Measurements from ENCODE around the gene WDR5B. TPM values are rescaled to one million over a fixed set of nuclear protein-coding genes. Genes with fewer than 3 reads are reported as not detected.

WDR5B gene
- total RNA-seq, 1 donor from 2014 or later, result 9.4 TPM

GRCh38 chr3:122410111-122410510, 5.8 kb downstream of the WDR5B start:
- DNase-seq (ENCODE audit: low spot score in 2 of 2) (no peak), FAIRE-seq (no peak)

GRCh38 chr3:122409446-122409845, 6.4 kb downstream of the WDR5B start:
- no peak for FAIRE-seq
- no peak for DNase-seq (ENCODE audit: low spot score in 2 of 2)

GRCh38 chr3:122407946-122408345, 7.9 kb downstream of the WDR5B start:
- DNase-seq (ENCODE audit: low spot score in 2 of 2) (no peak), FAIRE-seq (no peak)

GRCh38 chr3:122406198-122406597, 9.7 kb downstream of the WDR5B start:
- FAIRE-seq (no peak), DNase-seq (ENCODE audit: low spot score in 2 of 2) (no peak)

GRCh38 chr3:122405015-122405414, 10.8 kb downstream of the WDR5B start:
- no peak for DNase-seq (ENCODE audit: low spot score in 2 of 2)
- FAIRE-seq, result no peak

- no peak for DNase-seq (ENCODE audit: low spot score in 2 of 2)
- FAIRE-seq, result no peak
Observed at GRCh38 chr3:122403489-122403888, 12.4 kb downstream of the WDR5B start.

- DNase-seq (ENCODE audit: low spot score in 2 of 2) (no peak), FAIRE-seq (no peak)
Observed at GRCh38 chr3:122398920-122399319, 16.9 kb downstream of the WDR5B start.

GRCh38 chr3:122397201-122397600, 18.7 kb downstream of the WDR5B start:
- DNase-seq (ENCODE audit: low spot score in 2 of 2) (no peak), FAIRE-seq (no peak)

GRCh38 chr3:122396511-122396910, 19.4 kb downstream of the WDR5B start:
- DNase-seq (ENCODE audit: low spot score in 2 of 2) (no peak), FAIRE-seq (no peak)

- FAIRE-seq (no peak), DNase-seq (ENCODE audit: low spot score in 2 of 2) (no peak)
Observed at GRCh38 chr3:122395582-122395981, 20.3 kb downstream of the WDR5B start.

GRCh38 chr3:122394173-122394572, 21.7 kb downstream of the WDR5B start:
- FAIRE-seq, result no peak
- DNase-seq (ENCODE audit: low spot score in 2 of 2), result no peak

GRCh38 chr3:122392868-122393844, 22.7 kb downstream of the WDR5B start:
- FAIRE-seq (peak; percentile 3), DNase-seq (ENCODE audit: low spot score in 2 of 2) (peak in 1 of 2 donors; percentile 25)

- DNase-seq (ENCODE audit: low spot score in 2 of 2) (no peak), FAIRE-seq (no peak)
Observed at GRCh38 chr3:122391681-122392446, 24.0 kb downstream of the WDR5B start.

GRCh38 chr3:122390665-122391064, 25.2 kb downstream of the WDR5B start:
- DNase-seq (ENCODE audit: low spot score in 2 of 2) (no peak), FAIRE-seq (no peak)

GRCh38 chr3:122389892-122390291, 26.0 kb downstream of the WDR5B start:
- no peak for FAIRE-seq

GRCh38 chr3:122389197-122389596, 26.7 kb downstream of the WDR5B start:
- DNase-seq (ENCODE audit: low spot score in 2 of 2) (no peak), FAIRE-seq (no peak)

More at GRCh38 chr3:122389892-122390291, 26.0 kb downstream of the WDR5B start:
- no peak for DNase-seq (ENCODE audit: low spot score in 2 of 2)

GRCh38 chr3:122387709-122388108, 28.2 kb downstream of the WDR5B start:
- DNase-seq (ENCODE audit: low spot score in 2 of 2) (no peak), FAIRE-seq (no peak)

- DNase-seq (ENCODE audit: low spot score in 2 of 2), result peak; percentile 82 to 90
- FAIRE-seq, result no peak
Observed at GRCh38 chr3:122383771-122384697, 31.8 kb downstream of the WDR5B start, which contains the start of gene FAM162A. Gene FAM162A, plus strand, starts transcription at chr3:122384182. Its CDS starts 84 bp downstream, at chr3:122384266.

GRCh38 chr3:122382888-122383666, 32.8 kb downstream of the WDR5B start, which contains the start of gene MIX23:
Gene MIX23, minus strand, starts transcription at chr3:122383231. Its CDS starts 7 bp downstream, at chr3:122383224.
- FAIRE-seq (no peak), DNase-seq (ENCODE audit: low spot score in 2 of 2) (peak; percentile 58 to 70)

All from frontal cortex (tissue), 4 donors.